ENCODE results near the gene TINAG. TPM values are rescaled to one million over a fixed set of nuclear protein-coding genes. Genes with fewer than 3 reads are reported as not detected.
"Not testable (repeated sequence)": the region's sequence is repeated elsewhere in the genome, so short reads cannot be mapped to it uniquely, and the experiment has no call there.

The TINAG gene
- total RNA-seq, 2 experiments from 2014 or later = not detected

GRCh38 chr6:54320871-54321270 lies 12.6 kb downstream of the TINAG start:
- ChIA-PET CTCF (ENCODE audit: unreplicated experiment) (no interaction called here), POLR2A (interaction anchor here (1.1 kb wide), 1 partner anchor 10 kb away, joined by 3 read pairs; no protein-coding TSS in a partner anchor)
- no TSS peak for BruUV-seq (replicated peaks)
- Histone ChIP-seq H3K9me3 (ENCODE audit: low read length) (no peaks in the 10 kb centered on the region), H3K36me3 (ENCODE audit: insufficient read depth, low read length) (no peaks in the 10 kb centered on the region), H3K4me2 (ENCODE audit: low read length) (no peak overlapping the region), H4K20me1 (ENCODE audit: insufficient read depth, low read length) (no peaks in the 10 kb centered on the region), H3K4me3 (ENCODE audit: low read depth, low read length, poor library complexity, severe bottlenecking) (no peak overlapping the region), H3K9me2 (ENCODE audit: insufficient read depth, low read length) (no peaks in the 10 kb centered on the region), H3K27ac (ENCODE audit: low read depth, low read length, poor library complexity, severe bottlenecking) (no peak overlapping the region), H3K4me1 (ENCODE audit: insufficient read depth, low read length, poor library complexity, severe bottlenecking) (no peaks in the 10 kb centered on the region), H3K79me2 (ENCODE audit: insufficient read depth, low read depth, low read length) (no peaks in the 10 kb centered on the region), H2AFZ (ENCODE audit: low read length) (no peak overlapping the region)
- no peak for TF ChIP-seq EZH2phosphoT487 (IDR thresholded peaks at IDR 0.05; ENCODE audit: borderline replicate concordance, low read depth, low read length)
- no peak for TF ChIP-seq CTCF (conservative IDR thresholded peaks at IDR 0.05; ENCODE audit: low read length)
- intact Hi-C loops (cut with micrococcal nuclease; ENCODE audit: unreplicated experiment) = no loop called here
- DNase-seq (ENCODE audit: low spot score) = no peak

- Histone ChIP-seq H4K20me1 (ENCODE audit: insufficient read depth, low read length) (no peaks in the 10 kb centered on the region), H3K9me2 (ENCODE audit: insufficient read depth, low read length) (no peaks in the 10 kb centered on the region), H3K4me2 (ENCODE audit: low read length) (no peak overlapping the region), H2AFZ (ENCODE audit: low read length) (no peak overlapping the region), H3K79me2 (ENCODE audit: insufficient read depth, low read depth, low read length) (no peaks in the 10 kb centered on the region), H3K4me1 (ENCODE audit: insufficient read depth, low read length, poor library complexity, severe bottlenecking) (no peaks in the 10 kb centered on the region), H3K9me3 (ENCODE audit: low read length) (no peaks in the 10 kb centered on the region), H3K4me3 (ENCODE audit: low read depth, low read length, poor library complexity, severe bottlenecking) (no peak overlapping the region), H3K27ac (ENCODE audit: low read depth, low read length, poor library complexity, severe bottlenecking) (no peak overlapping the region), H3K36me3 (ENCODE audit: insufficient read depth, low read length) (no peaks in the 10 kb centered on the region)
- TF ChIP-seq EZH2phosphoT487 (IDR thresholded peaks at IDR 0.05; ENCODE audit: borderline replicate concordance, low read depth, low read length) (no peak), CTCF (conservative IDR thresholded peaks at IDR 0.05; ENCODE audit: low read length) (no peak)
- DNase-seq (ENCODE audit: low spot score) = no peak
- ChIA-PET CTCF (ENCODE audit: unreplicated experiment) (no interaction called here), POLR2A (no interaction called here)
- BruUV-seq (replicated peaks) = no TSS peak
- intact Hi-C loops (cut with micrococcal nuclease; ENCODE audit: unreplicated experiment) = no loop called here
Observed at GRCh38 chr6:54327631-54328030, 19.4 kb downstream of the TINAG start.

GRCh38 chr6:54331571-54331970 lies 23.3 kb downstream of the TINAG start:
- intact Hi-C loops (cut with micrococcal nuclease; ENCODE audit: unreplicated experiment); DNase-seq (ENCODE audit: low spot score); BruUV-seq (replicated peaks): not testable (repeated sequence)

More at GRCh38 chr6:54331571-54331970, 23.3 kb downstream of the TINAG start:
- H3K27ac ChIP-seq (ENCODE audit: low read depth, low read length, poor library complexity, severe bottlenecking); H3K9me3 ChIP-seq (ENCODE audit: low read length); H2AFZ ChIP-seq (ENCODE audit: low read length); H3K4me1 ChIP-seq (ENCODE audit: insufficient read depth, low read length, poor library complexity, severe bottlenecking); H3K79me2 ChIP-seq (ENCODE audit: insufficient read depth, low read depth, low read length); H4K20me1 ChIP-seq (ENCODE audit: insufficient read depth, low read length); POLR2A ChIA-PET; H3K9me2 ChIP-seq (ENCODE audit: insufficient read depth, low read length); H3K36me3 ChIP-seq (ENCODE audit: insufficient read depth, low read length); H3K4me2 ChIP-seq (ENCODE audit: low read length); H3K4me3 ChIP-seq (ENCODE audit: low read depth, low read length, poor library complexity, severe bottlenecking); CTCF ChIA-PET (ENCODE audit: unreplicated experiment): not testable (repeated sequence)

All from OCI-LY7 (cell line).